Activated naive CD4-positive, alpha-beta T cell treated with anti-CD3 and anti-CD28 coated beads, Interleukin-2, amount 50 U/mL, for 72 hours (primary cell): ENCODE results near the gene CDHR3. TPM values are rescaled to one million over a fixed set of nuclear protein-coding genes. Genes with fewer than 3 reads are reported as not detected.

Experiments
- ATAC-seq, 2 donors: fragments of 150-1000 bp; cut with Tn5 transposase; 2 replicates each; pipeline ENCODE4 v1.10.0; 2021; ENCODE audit warnings: mild to moderate bottlenecking in 2 of 2, moderate library complexity in 2 of 2
- DNase-seq, 2 donors: peaks; one replicate each; pipeline ENCODE4 v3.0.0; 2021 to 2022; ENCODE audit warnings: low spot score in 2 of 2
- H3K27ac Mint-ChIP-seq, 2 donors: one replicate each; pipeline ENCODE4 v1.8.0; 2022; ENCODE audit warnings: mild to moderate bottlenecking in 2 of 2, mixed read lengths in 2 of 2
- H3K36me3 Mint-ChIP-seq, 2 donors: one replicate each; pipeline ENCODE4 v1.8.0; 2022; ENCODE audit warnings: mixed read lengths in 2 of 2
- H3K9me3 Mint-ChIP-seq, 2 donors: one replicate each; pipeline ENCODE4 v1.8.0; 2022; ENCODE audit warnings: mixed read lengths in 2 of 2
- total RNA-seq, 2 donors: library from RNA; stranded (reverse); gene quantifications; one replicate each; pipeline ENCODE4 v1.2.3, GENCODE V29; 2022

CDHR3 gene
- total RNA-seq, 2 donors from 2014 or later: 0.45 to 0.71 TPM

- Mint-ChIP-seq H3K36me3 (no peaks in the 10 kb centered on the region), H3K9me3 (no peaks in the 10 kb centered on the region), H3K27ac (no peak overlapping the region)
- ATAC-seq (no peak), DNase-seq (no peak)
These were observed 97.4 kb downstream of the CDHR3 start for GRCh38 chr7:106060394-106060920.

GRCh38 chr7:106061301-106061979, 98.4 kb downstream of the CDHR3 start:
- H3K36me3 Mint-ChIP-seq: no peaks in the 10 kb centered on the region

GRCh38 chr7:106062006-106062405, 98.9 kb downstream of the CDHR3 start:
- Mint-ChIP-seq H3K9me3 (no peaks in the 10 kb centered on the region), H3K36me3 (no peaks in the 10 kb centered on the region), H3K27ac (peak overlapping the region in 1 of 2 donors; percentile 86)
- DNase-seq: no peak
- peak in 1 of 2 donors; percentile 62 for ATAC-seq

More at GRCh38 chr7:106061301-106061979, 98.4 kb downstream of the CDHR3 start:
- DNase-seq (peak in 1 of 2 donors; percentile 16), ATAC-seq (no peak)
- peak overlapping the region in 1 of 2 donors; percentile 86 for H3K27ac Mint-ChIP-seq
- H3K9me3 Mint-ChIP-seq: no peaks in the 10 kb centered on the region

GRCh38 chr7:106062521-106062931, 99.5 kb downstream of the CDHR3 start:
- ATAC-seq: peak; percentile 32 to 72
- no peaks in the 10 kb centered on the region for H3K9me3 Mint-ChIP-seq

GRCh38 chr7:106063024-106063423, 100.0 kb downstream of the CDHR3 start:
- Mint-ChIP-seq H3K27ac (peak overlapping the region in 1 of 2 donors; percentile 86), H3K9me3 (no peaks in the 10 kb centered on the region), H3K36me3 (no peaks in the 10 kb centered on the region)
- DNase-seq (peak in 1 of 2 donors; percentile 7), ATAC-seq (peak; percentile 7 to 37)

More at GRCh38 chr7:106062521-106062931, 99.5 kb downstream of the CDHR3 start:
- Mint-ChIP-seq H3K36me3 (no peaks in the 10 kb centered on the region), H3K27ac (peak overlapping the region in 1 of 2 donors; percentile 86)
- DNase-seq: peak in 1 of 2 donors; percentile 31

- Mint-ChIP-seq H3K9me3 (no peaks in the 10 kb centered on the region), H3K36me3 (no peaks in the 10 kb centered on the region), H3K27ac (peak overlapping the region in 1 of 2 donors; percentile 86)
- ATAC-seq (no peak), DNase-seq (no peak)
These were observed 100.6 kb downstream of the CDHR3 start for GRCh38 chr7:106063692-106064091.

- no peak for ATAC-seq
- H3K9me3 Mint-ChIP-seq: no peaks in the 10 kb centered on the region
- peak in 1 of 2 donors; percentile 46 for DNase-seq
- H3K36me3 Mint-ChIP-seq: no peaks in the 10 kb centered on the region
- peak overlapping the region in 1 of 2 donors; percentile 52 for H3K27ac Mint-ChIP-seq
These were observed 101.3 kb downstream of the CDHR3 start for GRCh38 chr7:106064316-106064715.

GRCh38 chr7:106064771-106065574, 101.9 kb downstream of the CDHR3 start:
- Mint-ChIP-seq H3K27ac (no peak overlapping the region), H3K9me3 (no peaks in the 10 kb centered on the region), H3K36me3 (no peaks in the 10 kb centered on the region)
- DNase-seq (no peak), ATAC-seq (no peak)

GRCh38 chr7:106065575-106066500, 102.8 kb downstream of the CDHR3 start:
- H3K27ac Mint-ChIP-seq: peak overlapping the region in 1 of 2 donors; percentile 59

GRCh38 chr7:106067678-106068077, 104.6 kb downstream of the CDHR3 start:
- Mint-ChIP-seq H3K36me3 (no peaks in the 10 kb centered on the region), H3K9me3 (no peaks in the 10 kb centered on the region), H3K27ac (no peak overlapping the region)
- ATAC-seq (no peak), DNase-seq (no peak)

More at GRCh38 chr7:106065575-106066500, 102.8 kb downstream of the CDHR3 start:
- DNase-seq (peak in 1 of 2 donors; percentile 43), ATAC-seq (no peak)
- Mint-ChIP-seq H3K36me3 (no peaks in the 10 kb centered on the region), H3K9me3 (no peaks in the 10 kb centered on the region)

GRCh38 chr7:106068538-106068961, 105.5 kb downstream of the CDHR3 start:
- ATAC-seq: no peak
- H3K27ac Mint-ChIP-seq: no peak overlapping the region
- no peaks in the 10 kb centered on the region for H3K9me3 Mint-ChIP-seq
- no peak for DNase-seq
- no peaks in the 10 kb centered on the region for H3K36me3 Mint-ChIP-seq

- DNase-seq (peak in 1 of 2 donors; percentile 23), ATAC-seq (no peak)
- Mint-ChIP-seq H3K9me3 (no peaks in the 10 kb centered on the region), H3K27ac (no peak overlapping the region), H3K36me3 (no peaks in the 10 kb centered on the region)
These were observed 105.9 kb downstream of the CDHR3 start for GRCh38 chr7:106068986-106069385.

- Mint-ChIP-seq H3K9me3 (no peaks in the 10 kb centered on the region), H3K36me3 (no peaks in the 10 kb centered on the region), H3K27ac (no peak overlapping the region)
- ATAC-seq (no peak), DNase-seq (peak in 1 of 2 donors; percentile 48)
These were observed 106.6 kb downstream of the CDHR3 start for GRCh38 chr7:106069471-106070200.

GRCh38 chr7:106070201-106070551, 107.1 kb downstream of the CDHR3 start:
- H3K27ac Mint-ChIP-seq: peak overlapping the region in 1 of 2 donors; percentile 89
- DNase-seq (peak in 1 of 2 donors; percentile 44), ATAC-seq (no peak)
- H3K9me3 Mint-ChIP-seq: no peaks in the 10 kb centered on the region
- H3K36me3 Mint-ChIP-seq: no peaks in the 10 kb centered on the region

GRCh38 chr7:106070567-106071254, 107.6 kb downstream of the CDHR3 start:
- no peaks in the 10 kb centered on the region for H3K9me3 Mint-ChIP-seq
- DNase-seq (no peak), ATAC-seq (no peak)
- H3K36me3 Mint-ChIP-seq: no peaks in the 10 kb centered on the region
- peak overlapping the region; percentile 85 to 89 for H3K27ac Mint-ChIP-seq
